H9 (cell line): ENCODE results near the gene STON2. TPM values are rescaled to one million over a fixed set of nuclear protein-coding genes. Genes with fewer than 3 reads are reported as not detected.

Experiments
- DNase-seq: peaks from one replicate; pipeline ENCODE4 v3.0.0-alpha.2; 2017
- H2AFZ ChIP-seq: one replicate; pipeline ENCODE4 v1.6.1; 2013; ENCODE audit warnings: mild to moderate bottlenecking, low read length, control low read depth, moderate library complexity
- H2AK5ac ChIP-seq: 2 replicates; pipeline ENCODE4 v1.6.1; 2013; ENCODE audit warnings: low read length, control low read depth, mixed read lengths; ENCODE audit not compliant: insufficient read length
- H2BK120ac ChIP-seq: one replicate; pipeline ENCODE4 v1.6.1; 2013; ENCODE audit warnings: low read depth, mild to moderate bottlenecking, low read length, control low read depth, inconsistent platforms; ENCODE audit not compliant: poor library complexity, severe bottlenecking
- H2BK12ac ChIP-seq: 2 replicates; pipeline ENCODE4 v1.6.1; 2013; ENCODE audit warnings: low read length, control low read depth, mixed read lengths, low read depth; ENCODE audit not compliant: insufficient read length
- H2BK15ac ChIP-seq: 2 replicates; pipeline ENCODE4 v1.6.1; 2013; ENCODE audit warnings: low read depth, low read length, control low read depth
- H2BK20ac ChIP-seq: one replicate; pipeline ENCODE4 v1.6.1; 2013; ENCODE audit warnings: low read depth, mild to moderate bottlenecking, low read length, control low read depth, inconsistent platforms; ENCODE audit not compliant: poor library complexity, severe bottlenecking
- H2BK5ac ChIP-seq: 2 replicates; pipeline ENCODE4 v1.6.1; 2013; ENCODE audit warnings: low read length, control low read depth, mixed read lengths; ENCODE audit not compliant: insufficient read length
- H3K14ac ChIP-seq: 2 replicates; pipeline ENCODE4 v1.6.1; 2013; ENCODE audit warnings: low read length, control low read depth; ENCODE audit not compliant: insufficient read depth
- H3K18ac ChIP-seq: 2 replicates; pipeline ENCODE4 v1.6.1; 2013; ENCODE audit warnings: low read depth, mild to moderate bottlenecking, mixed read lengths, low read length, control low read depth; ENCODE audit not compliant: insufficient read length
- H3K23ac ChIP-seq: 2 replicates; pipeline ENCODE4 v1.6.1; 2013; ENCODE audit warnings: low read length, control low read depth, mixed read lengths, low read depth; ENCODE audit not compliant: insufficient read length
- H3K23me2 ChIP-seq: 2 replicates; pipeline ENCODE4 v1.6.1; 2013; ENCODE audit warnings: low read depth, mild to moderate bottlenecking, mixed read lengths, low read length, control low read depth; ENCODE audit not compliant: insufficient read length, poor library complexity, severe bottlenecking
- H3K27ac ChIP-seq: 2 replicates; pipeline ENCODE4 v1.5.1; 2013; ENCODE audit warnings: low read length, control low read depth, mixed read lengths, low read depth; ENCODE audit not compliant: insufficient read length
- H3K27me3 ChIP-seq: 2 replicates; pipeline ENCODE4 v1.6.1; 2013; ENCODE audit warnings: low read length, control low read depth, inconsistent platforms; ENCODE audit not compliant: insufficient read depth
- H3K4ac ChIP-seq: 2 replicates; pipeline ENCODE4 v1.6.1; 2013; ENCODE audit warnings: low read depth, mild to moderate bottlenecking, control low read depth, inconsistent platforms, low read length, moderate library complexity
- H3K4me1 ChIP-seq: 2 replicates; pipeline ENCODE4 v1.6.1; 2013; ENCODE audit warnings: low read length, control low read depth, inconsistent platforms; ENCODE audit not compliant: insufficient read depth
- H3K4me2 ChIP-seq: 2 replicates; pipeline ENCODE4 v1.6.1; 2013; ENCODE audit warnings: low read length, control low read depth, mixed read lengths; ENCODE audit not compliant: insufficient read length, insufficient read depth
- H3K56ac ChIP-seq: 2 replicates; pipeline ENCODE4 v1.6.1; 2013; ENCODE audit warnings: low read depth, mild to moderate bottlenecking, mixed read lengths, low read length, control low read depth; ENCODE audit not compliant: insufficient read length
- H3K79me1 ChIP-seq: 2 replicates; pipeline ENCODE4 v1.6.1; 2013; ENCODE audit warnings: low read depth, mild to moderate bottlenecking, moderate library complexity, low read length, control low read depth, inconsistent platforms; ENCODE audit not compliant: insufficient read depth, poor library complexity, severe bottlenecking
- H3K79me2 ChIP-seq: 2 replicates; pipeline ENCODE4 v1.6.1; 2013; ENCODE audit warnings: low read length, control low read depth, inconsistent platforms; ENCODE audit not compliant: insufficient read depth
- H3K9ac ChIP-seq: 2 replicates; pipeline ENCODE4 v1.6.1; 2013; ENCODE audit warnings: low read length, control low read depth, mixed read lengths; ENCODE audit not compliant: insufficient read length; ENCODE audit errors: extremely low read depth
- H3K9me3 ChIP-seq: one replicate; pipeline ENCODE4 v1.6.1; 2013; ENCODE audit warnings: low read depth, low read length, inconsistent platforms; ENCODE audit not compliant: control insufficient read depth
- H3T11ph ChIP-seq: one replicate; pipeline ENCODE4 v1.6.1; 2013; ENCODE audit warnings: mild to moderate bottlenecking, low read length, control low read depth, inconsistent platforms
- H4K20me1 ChIP-seq: one replicate; pipeline ENCODE4 v1.6.1; 2013; ENCODE audit not compliant: control insufficient read depth, insufficient read length, insufficient read depth
- H4K5ac ChIP-seq: 2 replicates; pipeline ENCODE4 v1.6.1; 2013; ENCODE audit warnings: low read depth, mild to moderate bottlenecking, mixed read lengths, low read length, control low read depth; ENCODE audit not compliant: insufficient read length
- H4K8ac ChIP-seq: replicated peaks from 2 replicates; pipeline ENCODE4 v1.6.1; 2013; ENCODE audit warnings: low read length, control low read depth, mixed read lengths, low read depth; ENCODE audit not compliant: insufficient read length
- H4K91ac ChIP-seq: 2 replicates; pipeline ENCODE4 v1.6.1; 2013; ENCODE audit warnings: low read depth, mild to moderate bottlenecking, moderate library complexity, mixed read lengths, low read length, control low read depth; ENCODE audit not compliant: insufficient read length
- H3K27ac Mint-ChIP-seq, 3 experiments: 2 replicates in 2 of 3; 3 replicates in 1 of 3; pipeline ENCODE4 v1.8.0; 2020 to 2021; ENCODE audit warnings: mixed read lengths in 3 of 3, mild to moderate bottlenecking in 1 of 3, moderate library complexity in 1 of 3
- H3K27me3 Mint-ChIP-seq: 2 replicates; pipeline ENCODE4 v1.8.0; 2021; ENCODE audit warnings: low read depth, mild to moderate bottlenecking, moderate library complexity, mixed read lengths
- H3K36me3 Mint-ChIP-seq, 3 experiments: 2 replicates in 2 of 3; 3 replicates in 1 of 3; pipeline ENCODE4 v1.8.0; 2020 to 2021; ENCODE audit warnings: low read depth in 3 of 3, mixed read lengths in 3 of 3; ENCODE audit not compliant: insufficient read depth in 1 of 3
- H3K4me1 Mint-ChIP-seq, 2 experiments: 2 replicates each; pipeline ENCODE4 v1.8.0; 2020; ENCODE audit warnings: mixed read lengths in 2 of 2
- H3K4me3 Mint-ChIP-seq, 2 experiments: 2 replicates in 1 of 2; 3 replicates in 1 of 2; pipeline ENCODE4 v1.8.0; 2020 to 2021; ENCODE audit warnings: mild to moderate bottlenecking in 2 of 2, mixed read lengths in 2 of 2, moderate library complexity in 1 of 2
- H3K9me3 Mint-ChIP-seq, 2 experiments: 2 replicates in 1 of 2; 3 replicates in 1 of 2; pipeline ENCODE4 v1.8.0; 2020; ENCODE audit warnings: mild to moderate bottlenecking in 2 of 2, mixed read lengths in 2 of 2, moderate library complexity in 1 of 2
- WGBS: extraction: QIAGEN DNeasy Blood & Tissue Kit; methylation state at CpG from one replicate; pipeline ENCODE4 v1.1.7; 2013; ENCODE audit warnings: missing lambda C conversion rate, low lambda C conversion rate, mixed read lengths; ENCODE audit not compliant: insufficient read length; ENCODE audit errors: extremely low coverage; 5-methylcytosine and 5-hydroxymethylcytosine counted together
- total RNA-seq: library from RNA; stranded (reverse); gene quantifications from 2 replicates; pipeline ENCODE4 v1.2.1, GENCODE V29; 2021
- TF ChIP-seq, protein P1 (sequence below): fragments of 200-600 bp; sonication (generic); conservative IDR thresholded peaks from 3 replicates; pipeline ENCODE4 v1.8.0; 2021; ENCODE audit warnings: antibody characterized with exemption, mild to moderate bottlenecking

The STON2 gene
- total RNA-seq, 1 experiment from 2014 or later: 62.9 TPM

DNA sequence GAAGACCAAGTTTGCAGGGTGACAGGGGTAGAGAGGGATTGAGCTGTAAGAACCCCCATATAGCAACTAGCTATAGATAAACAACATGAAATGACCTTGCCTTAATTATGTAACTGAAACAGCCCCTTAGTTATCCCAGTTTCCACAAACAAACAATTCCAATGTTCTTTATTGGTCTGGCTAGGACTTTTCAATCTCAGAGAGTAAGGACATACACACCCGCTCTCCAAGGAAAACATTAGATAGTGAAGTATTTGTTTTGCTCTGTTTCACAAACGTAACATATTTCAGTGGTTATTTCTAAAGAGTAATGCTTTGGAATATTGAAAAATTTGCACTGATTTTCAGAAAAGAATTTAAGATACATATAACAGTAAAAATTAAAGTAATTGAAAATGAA is 127.8 kb downstream of the STON2 start:
- Mint-ChIP-seq H3K4me1 (peaks cover 10 to 13% of the 10 kb centered on the region in 2 experiments), H3K9me3 (no peaks in the 10 kb centered on the region), H3K4me3 (no peak overlapping the region), H3K36me3 (peaks cover 11 to 15% (median 14%) of the 10 kb centered on the region in 3 experiments; a peak in 6 of 7 replicates), H3K27ac (no peak overlapping the region), H3K27me3 (no peaks in the 10 kb centered on the region)
- Histone ChIP-seq H3K79me1 (no peaks in the 10 kb centered on the region), H3T11ph (no peak overlapping the region), H3K9ac (no peak overlapping the region), H2AK5ac (no peak overlapping the region), H3K79me2 (no peaks in the 10 kb centered on the region), H3K23ac (no peak overlapping the region), H3K18ac (no peak overlapping the region), H3K56ac (no peak overlapping the region), H3K27me3 (no peaks in the 10 kb centered on the region), H2AFZ (no peak overlapping the region), H2BK15ac (no peak overlapping the region), H3K23me2 (no peaks in the 10 kb centered on the region), H4K91ac (no peak overlapping the region), H2BK5ac (no peak overlapping the region), H4K5ac (no peak overlapping the region), H3K14ac (no peak overlapping the region), H4K8ac (no peak overlapping the region), H2BK20ac (no peak overlapping the region), H3K27ac (no peak overlapping the region), H3K4me2 (no peak overlapping the region), H3K9me3 (no peaks in the 10 kb centered on the region), H4K20me1 (no peaks in the 10 kb centered on the region), H3K4me1 (no peaks in the 10 kb centered on the region; the same call in 1 of the 2 replicates), H2BK12ac (no peak overlapping the region), H3K4ac (no peak overlapping the region), H2BK120ac (no peak overlapping the region)
- no peak for DNase-seq
- WGBS: no CpG with 5 or more reads among the region's 2 CpGs
- TF ChIP-seq, protein P1, sequence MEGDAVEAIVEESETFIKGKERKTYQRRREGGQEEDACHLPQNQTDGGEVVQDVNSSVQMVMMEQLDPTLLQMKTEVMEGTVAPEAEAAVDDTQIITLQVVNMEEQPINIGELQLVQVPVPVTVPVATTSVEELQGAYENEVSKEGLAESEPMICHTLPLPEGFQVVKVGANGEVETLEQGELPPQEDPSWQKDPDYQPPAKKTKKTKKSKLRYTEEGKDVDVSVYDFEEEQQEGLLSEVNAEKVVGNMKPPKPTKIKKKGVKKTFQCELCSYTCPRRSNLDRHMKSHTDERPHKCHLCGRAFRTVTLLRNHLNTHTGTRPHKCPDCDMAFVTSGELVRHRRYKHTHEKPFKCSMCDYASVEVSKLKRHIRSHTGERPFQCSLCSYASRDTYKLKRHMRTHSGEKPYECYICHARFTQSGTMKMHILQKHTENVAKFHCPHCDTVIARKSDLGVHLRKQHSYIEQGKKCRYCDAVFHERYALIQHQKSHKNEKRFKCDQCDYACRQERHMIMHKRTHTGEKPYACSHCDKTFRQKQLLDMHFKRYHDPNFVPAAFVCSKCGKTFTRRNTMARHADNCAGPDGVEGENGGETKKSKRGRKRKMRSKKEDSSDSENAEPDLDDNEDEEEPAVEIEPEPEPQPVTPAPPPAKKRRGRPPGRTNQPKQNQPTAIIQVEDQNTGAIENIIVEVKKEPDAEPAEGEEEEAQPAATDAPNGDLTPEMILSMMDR: no peak
